BJ (cell line): Measurements from ENCODE around the gene PPIE. TPM values are rescaled to one million over a fixed set of nuclear protein-coding genes. Genes with fewer than 3 reads are reported as not detected.

Experiments
- CTCF ChIA-PET: fragments of 350-600 bp; formaldehyde crosslinking; extraction: SDS; loops from one replicate; lab custom pipeline; 2021; ENCODE audit warnings: antibody characterized with exemption, inconsistent platforms; lab: Yijun Ruan, JAX
- POLR2A ChIA-PET: fragments of 300-600 bp; sonication (Branson Sonifier 250); formaldehyde crosslinking; extraction: SDS; loops from one replicate; lab custom pipeline; 2021; ENCODE audit warnings: antibody characterized with exemption; lab: Charles Lee
- DNase-seq: peaks from one replicate; pipeline ENCODE4 v3.0.0-alpha.2; 2011; ENCODE audit warnings: low read depth
- H3K27me3 ChIP-seq: 2 replicates; pipeline ENCODE4 v1.6.0; 2011; ENCODE audit warnings: low read length; ENCODE audit not compliant: control insufficient read depth, insufficient read depth
- H3K36me3 ChIP-seq: 2 replicates; pipeline ENCODE4 v1.5.1; 2011; ENCODE audit warnings: low read length; ENCODE audit not compliant: control insufficient read depth, insufficient read depth
- H3K4me3 ChIP-seq: 2 replicates; pipeline ENCODE4 v1.5.1; 2011; ENCODE audit warnings: low read depth, mild to moderate bottlenecking, control low read depth, low read length
- polyA plus RNA-seq: library from polyadenylated mRNA; depleted of rRNA; stranded (reverse); fragments of >200 nt; gene quantifications from 2 replicates; pipeline ENCODE4 v1.2.3, GENCODE V29; 2011; rRNA removed
- small RNA-seq: library from RNA; depleted of rRNA; stranded (forward); fragments of <200 nt; gene quantifications from one replicate; pipeline ENCODE3, GENCODE V24; 2012; ENCODE audit warnings: low replicate concordance, low read depth; ENCODE audit not compliant: insufficient read length
- TF ChIP-seq, protein P1 (sequence below): IDR thresholded peaks from 2 replicates; pipeline ENCODE4 v1.5.1; 2011; ENCODE audit warnings: low read depth, mild to moderate bottlenecking, control low read depth, inconsistent platforms, low read length, moderate library complexity; ENCODE audit not compliant: insufficient read depth

The PPIE gene
- polyA plus RNA-seq, 1 experiment: 89.6 TPM

GRCh38 chr1:39808784-39809517 is 70.3 kb downstream of the PPIE start:
- Histone ChIP-seq H3K27me3 (peaks cover 3% of the 10 kb centered on the region; the same call in 1 of the 2 replicates), H3K4me3 (no peak overlapping the region), H3K36me3 (no peaks in the 10 kb centered on the region)
- ChIA-PET POLR2A (no interaction called here), CTCF (interaction anchor here (1.0 kb wide), 2 partner anchors 97 to 111 kb away, joined by 3 read pairs; no protein-coding TSS in a partner anchor)
- TF ChIP-seq, protein P1, sequence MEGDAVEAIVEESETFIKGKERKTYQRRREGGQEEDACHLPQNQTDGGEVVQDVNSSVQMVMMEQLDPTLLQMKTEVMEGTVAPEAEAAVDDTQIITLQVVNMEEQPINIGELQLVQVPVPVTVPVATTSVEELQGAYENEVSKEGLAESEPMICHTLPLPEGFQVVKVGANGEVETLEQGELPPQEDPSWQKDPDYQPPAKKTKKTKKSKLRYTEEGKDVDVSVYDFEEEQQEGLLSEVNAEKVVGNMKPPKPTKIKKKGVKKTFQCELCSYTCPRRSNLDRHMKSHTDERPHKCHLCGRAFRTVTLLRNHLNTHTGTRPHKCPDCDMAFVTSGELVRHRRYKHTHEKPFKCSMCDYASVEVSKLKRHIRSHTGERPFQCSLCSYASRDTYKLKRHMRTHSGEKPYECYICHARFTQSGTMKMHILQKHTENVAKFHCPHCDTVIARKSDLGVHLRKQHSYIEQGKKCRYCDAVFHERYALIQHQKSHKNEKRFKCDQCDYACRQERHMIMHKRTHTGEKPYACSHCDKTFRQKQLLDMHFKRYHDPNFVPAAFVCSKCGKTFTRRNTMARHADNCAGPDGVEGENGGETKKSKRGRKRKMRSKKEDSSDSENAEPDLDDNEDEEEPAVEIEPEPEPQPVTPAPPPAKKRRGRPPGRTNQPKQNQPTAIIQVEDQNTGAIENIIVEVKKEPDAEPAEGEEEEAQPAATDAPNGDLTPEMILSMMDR: no peak
- DNase-seq: no peak

DNA sequence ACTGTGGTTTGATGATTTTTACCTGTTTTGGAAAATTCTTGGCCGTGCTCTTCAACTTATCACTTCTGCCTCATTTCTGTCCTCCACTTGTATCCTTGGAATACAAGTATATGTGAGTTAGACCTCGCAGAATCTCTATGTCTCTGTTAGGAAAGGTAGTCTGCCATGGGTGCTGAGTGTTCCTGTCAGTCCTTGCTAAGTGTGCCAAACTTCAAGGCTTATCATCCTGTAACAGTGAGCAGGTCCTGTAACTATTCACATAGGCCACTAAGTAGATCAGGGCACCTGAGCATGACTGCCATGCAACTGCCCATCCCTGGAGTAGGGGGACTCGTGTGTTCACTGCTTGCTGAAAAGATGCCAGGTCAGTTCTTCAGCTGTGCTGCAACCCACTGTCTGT is 74.2 kb downstream of the PPIE start:
- ChIA-PET POLR2A (no interaction called here), CTCF (interaction anchor here (6.6 kb wide), 1 partner anchor 87 kb away, joined by 112 read pairs; the partner anchor contains the start of gene MYCL)
- Histone ChIP-seq H3K4me3 (no peak overlapping the region), H3K36me3 (no peaks in the 10 kb centered on the region), H3K27me3 (peaks cover 3% of the 10 kb centered on the region; the same call in 1 of the 2 replicates)
- TF ChIP-seq, protein P1: no peak
- no peak for DNase-seq

Small RNA genes lying within 50 kb of the gene (small RNA-seq; reads per million reads assigned to genes)
- not detected for gene AL033527.1
- gene RNU7-121P: not detected

Other genes starting within 250 kb of the PPIE start
- gene BMP8A, start 247.2 kb upstream of the PPIE start, polyA plus RNA-seq: 0.05 TPM in 1 of 2 replicates, not detected in the other
- gene PABPC4, start 162.1 kb upstream of the PPIE start, polyA plus RNA-seq: 62.2 and 69.4 TPM in 2 replicates
- gene HEYL, start 99.2 kb upstream of the PPIE start, polyA plus RNA-seq: 0.16 and 0.50 TPM in 2 replicates
- gene NT5C1A, start 66.8 kb upstream of the PPIE start, polyA plus RNA-seq: not detected in 2 replicates
- not detected in 2 replicates for gene HPCAL4, start 47.4 kb upstream of the PPIE start, polyA plus RNA-seq
- 0.53 and 1.2 TPM in 2 replicates for gene OXCT2, start 32.5 kb downstream of the PPIE start, polyA plus RNA-seq
- 0.01 TPM in 2 replicates for gene BMP8B, start 50.0 kb downstream of the PPIE start, polyA plus RNA-seq
- 12.7 and 21.4 TPM in 2 replicates for gene TRIT1, start 144.6 kb downstream of the PPIE start, polyA plus RNA-seq
- 0.22 TPM in 2 replicates for gene MYCL, start 163.0 kb downstream of the PPIE start, polyA plus RNA-seq
- gene MFSD2A, start 216.3 kb downstream of the PPIE start, polyA plus RNA-seq: 0.94 and 2.0 TPM in 2 replicates